HepG2 (cell line): Measurements from ENCODE around the gene POLR3H. TPM values are rescaled to one million over a fixed set of nuclear protein-coding genes. Genes with fewer than 3 reads are reported as not detected.

Source experiments
- CC2D1A ChIP-seq: sonication (generic); formaldehyde crosslinking; IDR thresholded peaks from 2 replicates; pipeline ENCODE4 v1.8.1; 2023; ENCODE audit warnings: mild to moderate bottlenecking, missing genetic modification reagents
- DPF2 ChIP-seq: sonication (generic); formaldehyde crosslinking; IDR thresholded peaks from 2 replicates; pipeline ENCODE4 v1.4.0; 2020; ENCODE audit warnings: mild to moderate bottlenecking, low read depth, missing genetic modification reagents, borderline replicate concordance
- EZH2 ChIP-seq: conservative IDR thresholded peaks from 2 replicates; pipeline ENCODE4 v1.6.1; 2012; ENCODE audit warnings: mild to moderate bottlenecking, low read depth, low read length, moderate library complexity
- HMG20A ChIP-seq: IDR thresholded peaks from 2 replicates; pipeline ENCODE4 v1.6.1; 2016; ENCODE audit warnings: borderline replicate concordance
- MAFG ChIP-seq: sonication (generic); formaldehyde crosslinking; IDR thresholded peaks from 2 replicates; pipeline ENCODE4 v1.5.1; 2020; ENCODE audit warnings: mild to moderate bottlenecking, missing genetic modification reagents
- MED8 ChIP-seq: sonication (generic); formaldehyde crosslinking; IDR thresholded peaks from 2 replicates; pipeline ENCODE4 v1.8.1; 2023; ENCODE audit warnings: mild to moderate bottlenecking, missing genetic modification reagents; ENCODE audit not compliant: insufficient replicate concordance
- MXI1 ChIP-seq: IDR thresholded peaks from 3 replicates; pipeline ENCODE4 v1.6.1; 2012; ENCODE audit warnings: low read depth, low read length, inconsistent platforms, borderline replicate concordance
- NBN ChIP-seq: fragments of 450-650 bp; conservative IDR thresholded peaks from 2 replicates; pipeline ENCODE4 v1.6.1; 2017
- NR2C2 ChIP-seq: sonication (generic); formaldehyde crosslinking; IDR thresholded peaks from 2 replicates; pipeline ENCODE4 v1.4.0; 2020; ENCODE audit warnings: missing genetic modification reagents, mild to moderate bottlenecking, moderate library complexity, borderline replicate concordance
- PRMT3 ChIP-seq: sonication (generic); formaldehyde crosslinking; IDR thresholded peaks from 2 replicates; pipeline ENCODE4 v1.8.1; 2022; ENCODE audit warnings: low read depth, mild to moderate bottlenecking, moderate library complexity, missing genetic modification reagents, borderline replicate concordance
- SP5 ChIP-seq: IDR thresholded peaks from 2 replicates; pipeline ENCODE4 v1.6.1; 2016; ENCODE audit warnings: low read depth, borderline replicate concordance
- TAF1 ChIP-seq: sonication (generic); formaldehyde crosslinking; IDR thresholded peaks from 2 replicates; pipeline ENCODE4 v1.4.0; 2020; ENCODE audit warnings: missing genetic modification reagents
- TCF12 ChIP-seq, 2 experiments: fragments of 450-650 bp in 1 of 2; sonication (generic) in 1 of 2; formaldehyde crosslinking in 1 of 2; IDR thresholded peaks; 2 replicates each; pipeline versions ENCODE4 v1.6.1 to v1.8.0; 2017 to 2022; ENCODE audit warnings: antibody characterized with exemption in 1 of 2, mild to moderate bottlenecking in 1 of 2, missing genetic modification reagents in 1 of 2, moderate library complexity in 1 of 2
- YEATS4 ChIP-seq: sonication (generic); formaldehyde crosslinking; IDR thresholded peaks from 2 replicates; pipeline ENCODE4 v1.4.0; 2020; ENCODE audit warnings: missing genetic modification reagents, borderline replicate concordance
- ZBTB38 ChIP-seq: sonication (generic); formaldehyde crosslinking; IDR thresholded peaks from 2 replicates; pipeline ENCODE4 v1.5.1; 2020; ENCODE audit warnings: mild to moderate bottlenecking, missing genetic modification reagents
- ZC3H13 ChIP-seq: sonication (generic); formaldehyde crosslinking; IDR thresholded peaks from 2 replicates; pipeline ENCODE4 v1.8.1; 2023; ENCODE audit warnings: mild to moderate bottlenecking, missing genetic modification reagents, moderate library complexity
- ZFYVE20 ChIP-seq: sonication (generic); formaldehyde crosslinking; IDR thresholded peaks from 2 replicates; pipeline ENCODE4 v1.8.0; 2023; ENCODE audit warnings: low read depth, mild to moderate bottlenecking, moderate library complexity, missing genetic modification reagents, borderline replicate concordance
- ZNF138 ChIP-seq: sonication (generic); formaldehyde crosslinking; IDR thresholded peaks from 2 replicates; pipeline ENCODE4 v1.5.0; 2020; ENCODE audit warnings: mild to moderate bottlenecking, low read depth, missing genetic modification reagents
- ZNF280B ChIP-seq: sonication (generic); formaldehyde crosslinking; IDR thresholded peaks from 2 replicates; pipeline ENCODE4 v1.5.0; 2020; ENCODE audit warnings: missing genetic modification reagents, mild to moderate bottlenecking, borderline replicate concordance
- ZNF317 ChIP-seq: sonication (generic); formaldehyde crosslinking; IDR thresholded peaks from 2 replicates; pipeline ENCODE4 v1.5.0; 2020; ENCODE audit warnings: mild to moderate bottlenecking, missing genetic modification reagents
- ZNF329 ChIP-seq: sonication (generic); formaldehyde crosslinking; IDR thresholded peaks from 2 replicates; pipeline ENCODE4 v1.9.0; 2021; ENCODE audit warnings: low read depth, mild to moderate bottlenecking, missing genetic modification reagents
- ZNF44 ChIP-seq: sonication (generic); formaldehyde crosslinking; IDR thresholded peaks from 2 replicates; pipeline ENCODE4 v1.5.1; 2020; ENCODE audit warnings: mild to moderate bottlenecking, missing genetic modification reagents
- ZNF512B ChIP-seq: sonication (generic); formaldehyde crosslinking; IDR thresholded peaks from 2 replicates; pipeline ENCODE4 v1.5.1; 2020; ENCODE audit warnings: missing genetic modification reagents, mild to moderate bottlenecking, borderline replicate concordance
- ZNF549 ChIP-seq: sonication (generic); formaldehyde crosslinking; IDR thresholded peaks from 2 replicates; pipeline ENCODE4 v1.5.0; 2020; ENCODE audit warnings: missing genetic modification reagents
- ZNF570 ChIP-seq: sonication (generic); formaldehyde crosslinking; IDR thresholded peaks from 2 replicates; pipeline ENCODE4 v1.4.0; 2020; ENCODE audit warnings: mild to moderate bottlenecking, missing genetic modification reagents, borderline replicate concordance
- ZNF598 ChIP-seq: sonication (generic); formaldehyde crosslinking; IDR thresholded peaks from 2 replicates; pipeline ENCODE4 v1.5.1; 2020; ENCODE audit warnings: mild to moderate bottlenecking, missing genetic modification reagents, borderline replicate concordance
- ZNF7 ChIP-seq: IDR thresholded peaks from 2 replicates; pipeline ENCODE4 v1.6.1; 2016; ENCODE audit warnings: missing biosample characterization, missing genetic modification reagents
- ZNF839 ChIP-seq: sonication (generic); formaldehyde crosslinking; IDR thresholded peaks from 2 replicates; pipeline ENCODE4 v1.4.0; 2020; ENCODE audit warnings: missing genetic modification reagents, mild to moderate bottlenecking, borderline replicate concordance
- polyA plus RNA-seq, 8 experiments: library from polyadenylated mRNA; depleted of rRNA in 3 of 8; stranded (reverse) in 7 of 8; unstranded in 1 of 8; fragments of >200 nt; fragmentation: Illumina TruSeq in 4 of 8; extraction: Trizol in 4 of 8; gene quantifications; 2 replicates each; pipeline versions ENCODE4 v1.2.1 to v1.2.3, GENCODE V29; 2011 to 2016; ENCODE audit warnings: low read depth in 4 of 8, missing spikeins in 1 of 8, mixed read lengths in 1 of 8; ENCODE audit not compliant: insufficient read depth in 1 of 8
- total RNA-seq, 5 experiments: library from RNA; depleted of rRNA; stranded (reverse); fragments of >200 nt; fragmentation: Illumina TruSeq; extraction: Trizol; gene quantifications; 2 replicates each; pipeline ENCODE4 v1.2.3, GENCODE V29; 2016; ENCODE audit warnings: low read depth in 1 of 5

POLR3H gene
- total and polyA plus RNA-seq, 2 of the 13 experiments (the other 11 are each of a cell fraction or from before 2014, with no cell fraction given), result 10.3 to 28.6 TPM

GRCh38 chr22:41526226-41526829 is 17.9 kb downstream of the POLR3H start (continued):
- TF ChIP-seq ZNF839 (CRISPR knock-in tag), result no peak
- TF ChIP-seq MXI1, result no peak
- no peak for TF ChIP-seq ZNF317
- no peak for TF ChIP-seq YEATS4
- no peak for TF ChIP-seq ZBTB38 (CRISPR knock-in tag)
- no peak for TF ChIP-seq ZNF570
- TF ChIP-seq EZH2, result no peak
- no peak for TF ChIP-seq PRMT3 (CRISPR knock-in tag)
- no peak for TF ChIP-seq ZNF329 (CRISPR knock-in tag)
- no peak for TF ChIP-seq ZNF7
- no peak for TF ChIP-seq SP5 (CRISPR knock-in tag)
- TF ChIP-seq ZNF44 (CRISPR knock-in tag), result no peak
- TF ChIP-seq ZC3H13, result peak; percentile 18; the same call in 1 of the 2 replicates
- no peak for TF ChIP-seq CC2D1A (CRISPR knock-in tag)
- no peak for TF ChIP-seq ZNF138 (CRISPR knock-in tag)
- TF ChIP-seq HMG20A, result no peak
- peak; percentile 52; the same call in 1 of the 2 replicates for TF ChIP-seq NR2C2 (CRISPR knock-in tag)
- no peak for TF ChIP-seq DPF2 (CRISPR knock-in tag)
- no peak for TF ChIP-seq ZNF512B (CRISPR knock-in tag)
- no peak for TF ChIP-seq ZNF549 (CRISPR knock-in tag)
- TF ChIP-seq TCF12 (IDR thresholded peaks at IDR 0.05), result no peak
- TF ChIP-seq TCF12 (CRISPR knock-in tag; IDR thresholded peaks at IDR 0.05), result no peak
- no peak for TF ChIP-seq NBN
- TF ChIP-seq MED8 (CRISPR knock-in tag), result no peak
- no peak for TF ChIP-seq MAFG (CRISPR knock-in tag)
- no peak for TF ChIP-seq ZNF280B (CRISPR knock-in tag)
- TF ChIP-seq ZFYVE20 (CRISPR knock-in tag), result no peak
- no peak for TF ChIP-seq TAF1 (CRISPR knock-in tag)
- 0 out of 2 replicates have a peak, but pooled peaks have one; percentile 45 for TF ChIP-seq ZNF598 (CRISPR knock-in tag)
